K562 treated with DMSO at 1 percent for 48 hours (cell line): Measurements from ENCODE around the gene CCDC181. TPM values are rescaled to one million over a fixed set of nuclear protein-coding genes. Genes with fewer than 3 reads are reported as not detected.

Experiments used
- total RNA-seq: library from RNA; unstranded; fragments of 300-600 nt; gene quantifications from 2 replicates; pipeline ENCODE4 v1.2.3, GENCODE V29; 2022; ENCODE audit warnings: low replicate concordance; ENCODE audit errors: extremely low read depth

CCDC181 gene
- not detected in 2 replicates for total RNA-seq

DNA sequence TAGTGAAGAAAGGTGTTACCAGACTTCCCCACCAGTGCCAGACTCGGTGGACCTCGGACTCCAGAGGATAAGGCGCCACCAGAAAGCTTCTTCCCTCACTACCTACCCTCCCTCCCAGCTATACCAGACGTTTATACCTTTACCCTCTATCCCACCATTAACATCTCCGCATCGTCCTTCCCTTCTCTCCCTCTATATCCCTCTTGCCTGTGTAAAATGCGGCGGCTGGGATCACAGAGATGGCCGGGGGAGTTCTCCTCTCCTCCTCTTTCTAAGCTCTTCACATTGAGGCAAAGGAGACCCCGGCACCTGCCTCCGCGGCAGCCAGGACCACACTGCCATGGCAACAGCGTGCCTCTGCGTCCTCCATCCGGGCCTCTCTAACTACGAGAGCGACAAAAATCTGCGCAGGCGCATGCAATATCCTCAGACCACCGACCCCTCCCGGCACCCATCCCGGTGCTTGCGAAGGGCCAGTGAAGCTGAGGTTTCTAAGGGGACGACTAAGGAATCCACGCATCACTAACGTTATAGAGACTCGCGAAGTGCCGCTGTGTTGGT lies at the start of gene CCDC181:
Gene CCDC181 (minus strand): TSS at position 394 of the 561 bp plus-strand sequence. CDS start 2,547 bp downstream, outside the sequence.

DNA sequence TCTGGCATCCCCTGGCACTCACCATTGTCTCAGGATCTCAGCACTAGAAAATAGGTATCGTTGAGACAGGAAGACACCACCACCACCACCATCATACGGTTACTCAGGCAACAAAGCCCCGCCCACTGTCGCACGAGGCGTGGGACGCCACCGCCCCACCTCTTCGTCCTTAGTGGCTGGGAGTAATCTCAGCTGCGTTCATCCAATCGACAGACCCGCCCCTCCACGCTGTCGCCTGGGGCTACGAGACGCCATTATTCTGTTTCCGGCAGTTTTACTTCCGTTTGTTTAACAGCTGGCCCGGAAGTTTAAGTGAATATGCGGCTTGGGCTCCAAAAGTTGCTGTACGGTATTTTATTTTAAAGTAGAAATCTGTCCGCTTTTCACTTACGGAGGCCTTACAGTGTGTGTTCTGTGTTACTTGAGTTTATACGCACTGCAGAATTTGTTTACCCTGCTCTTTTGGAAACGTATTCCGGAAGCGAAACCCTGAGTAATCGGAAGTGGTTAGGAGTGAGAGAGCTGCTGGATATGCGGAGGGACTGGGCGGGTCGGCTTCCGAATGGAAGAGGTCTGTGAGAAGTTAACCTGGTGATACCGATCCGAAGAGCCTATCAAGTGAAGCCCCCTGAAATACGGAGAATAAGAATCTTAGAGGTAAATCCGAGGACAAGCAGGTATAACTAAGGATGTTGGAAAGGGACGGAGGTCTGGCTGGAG lies 59.4 kb downstream of the CCDC181 start, which contains the start of the genes BLZF1 and NME7:
Gene BLZF1 (plus strand): TSS at position 510 of the 720 bp plus-strand sequence. CDS start 1,328 bp downstream, outside the sequence.
Gene NME7 (minus strand): TSS at position 112 of the 720 bp plus-strand sequence. CDS start 87 bp downstream, at position 25.

Other genes starting within 250 kb of the CCDC181 start
- not detected in 2 replicates for gene NME7, start 59.7 kb downstream of the CCDC181 start, total RNA-seq
- not detected in 2 replicates for gene BLZF1, start 59.3 kb downstream of the CCDC181 start, total RNA-seq
- gene SLC19A2, start 58.5 kb upstream of the CCDC181 start, total RNA-seq: not detected in 2 replicates
- gene F5, start 159.0 kb upstream of the CCDC181 start, total RNA-seq: not detected in 2 replicates
- gene SELP, start 202.7 kb upstream of the CCDC181 start, total RNA-seq: not detected in 2 replicates